ENCODE data around the gene ERCC8. TPM values are rescaled to one million over a fixed set of nuclear protein-coding genes. Genes with fewer than 3 reads are reported as not detected.
A peak's percentile ranks its signal among the peaks of the same experiment; 100 is the strongest.

The ERCC8 gene
- total RNA-seq, 1 experiment from 2014 or later, result 33.8 TPM

GRCh38 chr5:60836131-60836530, 108.7 kb downstream of the ERCC8 start:
- no peak for DNase-seq (ENCODE audit: low read depth)

- DNase-seq (ENCODE audit: low read depth), result peak; percentile 20
Measured at GRCh38 chr5:60835554-60835953, 109.3 kb downstream of the ERCC8 start.

- DNase-seq (ENCODE audit: low read depth), result no peak
Measured at GRCh38 chr5:60833520-60833919, 111.3 kb downstream of the ERCC8 start.

GRCh38 chr5:60830581-60831127, 114.2 kb downstream of the ERCC8 start:
- no peak for DNase-seq (ENCODE audit: low read depth)

- DNase-seq (ENCODE audit: low read depth), result no peak
Measured at GRCh38 chr5:60829490-60830266, 115.2 kb downstream of the ERCC8 start.

- DNase-seq (ENCODE audit: low read depth), result no peak
Measured at GRCh38 chr5:60827201-60827600, 117.7 kb downstream of the ERCC8 start.

- DNase-seq (ENCODE audit: low read depth), result no peak
Measured at GRCh38 chr5:60826653-60827052, 118.2 kb downstream of the ERCC8 start.

Other genes with a start within 250 kb of the ERCC8 start
- 15.9 and 27.3 TPM in 2 replicates for gene DEPDC1B, start 244.9 kb downstream of the ERCC8 start, total RNA-seq (2014; rRNA removed; shearing (Covaris generic))
- 7.1 and 8.0 TPM in 2 replicates for gene ELOVL7, start 100.8 kb downstream of the ERCC8 start, total RNA-seq (2014; rRNA removed; shearing (Covaris generic))
- gene NDUFAF2, start 135 bp upstream of the ERCC8 start, total RNA-seq (2014; rRNA removed; shearing (Covaris generic)), result 31.0 and 47.8 TPM in 2 replicates
- 53.9 and 65.1 TPM in 2 replicates for gene SMIM15, start 217.4 kb upstream of the ERCC8 start, total RNA-seq (2014; rRNA removed; shearing (Covaris generic))

All from M059J (cell line).